Prostate gland (tissue), 2 donors: ENCODE measurements around the gene NOP53.
"Not testable (repeated sequence)": the region's sequence is repeated elsewhere in the genome, so short reads cannot be mapped to it uniquely, and the experiment has no call there.

Experiments
- POLR2A ChIP-seq: fragments of 450-650 bp; IDR thresholded peaks from one replicate; pipeline ENCODE4 v1.6.1; 2016; ENCODE audit warnings: antibody characterized with exemption, mild to moderate bottlenecking
- POLR2AphosphoS5 ChIP-seq: sonication (generic); formaldehyde crosslinking; IDR thresholded peaks from one replicate; pipeline ENCODE4 v1.6.1; 2017; ENCODE audit warnings: antibody characterized with exemption
- TF ChIP-seq, protein P1 (sequence below), 4 experiments: fragments of 200-600 bp in 2 of 4; fragments of 450-650 bp in 2 of 4; sonication (generic) in 2 of 4; IDR thresholded peaks; 1 replicate in 3 of 4; 2 replicates in 1 of 4; pipeline ENCODE4 v1.5.1; 2016 to 2019; ENCODE audit warnings: antibody characterized with exemption in 4 of 4, mild to moderate bottlenecking in 2 of 4, moderate library complexity in 2 of 4

DNA sequence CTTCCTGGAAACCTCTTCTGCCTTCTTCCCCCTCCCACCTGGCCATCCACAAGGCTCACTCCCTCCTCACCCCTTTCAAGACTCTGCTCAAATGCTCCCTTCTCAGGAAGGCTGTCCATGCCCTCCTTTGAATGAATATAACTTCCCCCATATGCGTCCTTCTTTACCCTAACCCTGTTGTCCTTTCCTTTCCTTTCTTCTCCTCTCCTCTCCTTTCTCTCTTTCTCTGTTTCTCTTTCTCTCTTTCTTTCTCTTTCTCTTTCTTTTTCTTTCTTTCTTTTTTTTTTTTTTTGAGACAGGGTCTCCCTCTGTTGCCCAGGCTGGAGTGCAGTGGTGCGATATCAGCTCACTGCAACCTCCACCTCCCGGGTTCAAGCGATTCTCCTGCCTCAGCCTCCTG, 17.1 kb upstream of the NOP53 start:
- TF ChIP-seq, protein P1, sequence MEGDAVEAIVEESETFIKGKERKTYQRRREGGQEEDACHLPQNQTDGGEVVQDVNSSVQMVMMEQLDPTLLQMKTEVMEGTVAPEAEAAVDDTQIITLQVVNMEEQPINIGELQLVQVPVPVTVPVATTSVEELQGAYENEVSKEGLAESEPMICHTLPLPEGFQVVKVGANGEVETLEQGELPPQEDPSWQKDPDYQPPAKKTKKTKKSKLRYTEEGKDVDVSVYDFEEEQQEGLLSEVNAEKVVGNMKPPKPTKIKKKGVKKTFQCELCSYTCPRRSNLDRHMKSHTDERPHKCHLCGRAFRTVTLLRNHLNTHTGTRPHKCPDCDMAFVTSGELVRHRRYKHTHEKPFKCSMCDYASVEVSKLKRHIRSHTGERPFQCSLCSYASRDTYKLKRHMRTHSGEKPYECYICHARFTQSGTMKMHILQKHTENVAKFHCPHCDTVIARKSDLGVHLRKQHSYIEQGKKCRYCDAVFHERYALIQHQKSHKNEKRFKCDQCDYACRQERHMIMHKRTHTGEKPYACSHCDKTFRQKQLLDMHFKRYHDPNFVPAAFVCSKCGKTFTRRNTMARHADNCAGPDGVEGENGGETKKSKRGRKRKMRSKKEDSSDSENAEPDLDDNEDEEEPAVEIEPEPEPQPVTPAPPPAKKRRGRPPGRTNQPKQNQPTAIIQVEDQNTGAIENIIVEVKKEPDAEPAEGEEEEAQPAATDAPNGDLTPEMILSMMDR (IDR thresholded peaks at IDR 0.05): not testable (repeated sequence)
- not testable (repeated sequence) for TF ChIP-seq POLR2A, POLR2AphosphoS5
